Amygdala (tissue), 56 donors: ENCODE results near the gene RAB11FIP2.
"Not testable (repeated sequence)": the region's sequence is repeated elsewhere in the genome, so short reads cannot be mapped to it uniquely, and the experiment has no call there.

Experiments used
- DNase-seq, 56 donors: peaks; one replicate each; lab custom pipeline; 2025; lab: John Stamatoyannopoulos, UW

RAB11FIP2 gene

GRCh38 chr10:118046395-118047156 lies at the start of gene RAB11FIP2:
RAB11FIP2 (minus strand) TSS chr10:118046941; CDS start chr10:118046163, 778 bp downstream.
- peak; percentile 81 to 97 (median 93) for DNase-seq

- DNase-seq, result no peak
Measured at GRCh38 chr10:118096022-118096421, 49.3 kb upstream of the RAB11FIP2 start.

- DNase-seq, result no peak
Measured at GRCh38 chr10:118092209-118092608, 45.5 kb upstream of the RAB11FIP2 start.

- no peak for DNase-seq
Measured at GRCh38 chr10:118080817-118081216, 34.1 kb upstream of the RAB11FIP2 start.

- DNase-seq, result no peak
Measured at GRCh38 chr10:118076705-118077104, 30.0 kb upstream of the RAB11FIP2 start.

- no peak for DNase-seq
Measured at GRCh38 chr10:118072840-118073239, 26.1 kb upstream of the RAB11FIP2 start.

GRCh38 chr10:118067389-118067788 lies 20.6 kb upstream of the RAB11FIP2 start:
- not testable (repeated sequence) for DNase-seq

GRCh38 chr10:118062798-118063238 lies 16.1 kb upstream of the RAB11FIP2 start:
- no peak for DNase-seq

GRCh38 chr10:118058371-118058770 lies 11.6 kb upstream of the RAB11FIP2 start:
- DNase-seq, result no peak

- DNase-seq, result no peak
Measured at GRCh38 chr10:118057361-118057760, 10.6 kb upstream of the RAB11FIP2 start.

- DNase-seq, result no peak
Measured at GRCh38 chr10:118054383-118054782, 7.6 kb upstream of the RAB11FIP2 start.

- no peak for DNase-seq
Measured at GRCh38 chr10:118052816-118053215, 6.1 kb upstream of the RAB11FIP2 start.

GRCh38 chr10:118047880-118048279 lies 1.1 kb upstream of the RAB11FIP2 start:
- DNase-seq, result no peak

- DNase-seq, result peak in 1 of 56 donors; percentile 34
Measured at GRCh38 chr10:118047157-118047719, 497 bp upstream of the RAB11FIP2 start.

GRCh38 chr10:118045837-118046394 lies 825 bp downstream of the RAB11FIP2 start:
- DNase-seq, result peak in 36 of 56 donors; percentile 5 to 72 (median 47)

GRCh38 chr10:118045158-118045836 lies 1.4 kb downstream of the RAB11FIP2 start:
- no peak for DNase-seq

- DNase-seq, result no peak
Measured at GRCh38 chr10:118042827-118043242, 3.9 kb downstream of the RAB11FIP2 start.

GRCh38 chr10:118042336-118042735 lies 4.4 kb downstream of the RAB11FIP2 start:
- no peak for DNase-seq

- no peak for DNase-seq
Measured at GRCh38 chr10:118041316-118041715, 5.4 kb downstream of the RAB11FIP2 start.

GRCh38 chr10:118036281-118036875 lies 10.4 kb downstream of the RAB11FIP2 start:
- DNase-seq, result no peak
